ENCODE results near the gene ANKS3.

ANKS3 gene

GRCh38 chr16:4685776-4686496 lies 48.1 kb downstream of the ANKS3 start:
- DNase-seq (ENCODE audit: low spot score), result no peak

GRCh38 chr16:4685292-4685691 lies 48.8 kb downstream of the ANKS3 start:
- no peak for DNase-seq (ENCODE audit: low spot score)

DNA sequence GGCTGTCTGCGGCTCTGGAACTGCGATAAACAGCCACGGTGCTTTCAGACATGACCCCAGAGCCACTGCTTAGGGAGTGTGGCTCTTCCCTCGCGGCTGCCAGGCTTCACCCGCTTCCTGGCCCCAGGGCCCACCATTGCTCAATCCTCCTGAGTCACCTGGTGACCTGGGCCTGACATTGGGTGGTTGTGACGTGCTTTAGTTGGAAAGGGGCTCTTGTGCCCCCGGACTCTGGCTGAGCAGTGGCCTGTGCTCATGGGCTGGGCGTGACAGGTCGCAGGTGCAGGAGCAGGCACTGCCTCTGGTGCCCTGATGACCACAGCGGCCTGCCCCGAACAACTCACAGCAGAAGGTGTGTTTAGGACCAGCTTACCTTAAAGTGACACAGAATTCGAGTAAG lies 49.3 kb downstream of the ANKS3 start:
- DNase-seq (ENCODE audit: low spot score), result no peak

GRCh38 chr16:4684058-4684715 lies 49.9 kb downstream of the ANKS3 start:
- DNase-seq (ENCODE audit: low spot score), result no peak

GRCh38 chr16:4683255-4684057 lies 50.6 kb downstream of the ANKS3 start:
- no peak for DNase-seq (ENCODE audit: low spot score)

DNA sequence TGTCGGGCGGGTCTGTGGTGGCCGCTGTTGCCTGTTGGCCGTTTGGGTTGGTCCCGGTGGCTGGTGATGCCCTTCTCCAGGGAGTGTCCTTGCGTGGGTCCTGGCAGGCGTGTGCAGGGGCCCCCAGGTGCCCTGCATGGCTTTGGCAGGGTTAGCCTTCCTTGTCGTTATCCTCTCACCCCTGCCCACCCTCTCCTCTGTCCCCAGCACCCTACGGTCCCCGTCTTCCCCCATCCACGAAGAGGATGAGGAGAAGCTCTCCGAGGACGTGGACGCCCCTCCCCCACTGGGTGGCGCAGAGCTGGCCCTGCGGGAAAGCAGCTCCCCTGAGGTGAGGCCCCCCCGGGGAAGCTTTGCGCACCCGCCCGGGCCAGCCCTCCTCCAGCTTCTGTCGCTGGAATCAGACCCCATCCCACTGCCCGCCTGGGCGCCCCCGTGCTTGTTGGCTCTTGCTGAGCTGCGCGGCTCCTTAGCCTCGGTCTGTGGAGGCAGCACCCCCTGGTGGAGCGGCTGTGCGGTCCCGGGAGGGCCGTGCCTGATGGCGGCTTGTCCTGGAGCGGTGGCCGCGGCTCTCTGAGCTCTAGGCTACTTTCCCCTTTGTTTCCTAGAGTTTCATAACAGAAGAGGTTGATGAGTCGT lies 51.3 kb downstream of the ANKS3 start:
- DNase-seq (ENCODE audit: low spot score), result no peak

GRCh38 chr16:4682084-4682591 lies 51.9 kb downstream of the ANKS3 start:
- DNase-seq (ENCODE audit: low spot score), result no peak

GRCh38 chr16:4681471-4682083 lies 52.5 kb downstream of the ANKS3 start:
- DNase-seq (ENCODE audit: low spot score), result no peak

DNA sequence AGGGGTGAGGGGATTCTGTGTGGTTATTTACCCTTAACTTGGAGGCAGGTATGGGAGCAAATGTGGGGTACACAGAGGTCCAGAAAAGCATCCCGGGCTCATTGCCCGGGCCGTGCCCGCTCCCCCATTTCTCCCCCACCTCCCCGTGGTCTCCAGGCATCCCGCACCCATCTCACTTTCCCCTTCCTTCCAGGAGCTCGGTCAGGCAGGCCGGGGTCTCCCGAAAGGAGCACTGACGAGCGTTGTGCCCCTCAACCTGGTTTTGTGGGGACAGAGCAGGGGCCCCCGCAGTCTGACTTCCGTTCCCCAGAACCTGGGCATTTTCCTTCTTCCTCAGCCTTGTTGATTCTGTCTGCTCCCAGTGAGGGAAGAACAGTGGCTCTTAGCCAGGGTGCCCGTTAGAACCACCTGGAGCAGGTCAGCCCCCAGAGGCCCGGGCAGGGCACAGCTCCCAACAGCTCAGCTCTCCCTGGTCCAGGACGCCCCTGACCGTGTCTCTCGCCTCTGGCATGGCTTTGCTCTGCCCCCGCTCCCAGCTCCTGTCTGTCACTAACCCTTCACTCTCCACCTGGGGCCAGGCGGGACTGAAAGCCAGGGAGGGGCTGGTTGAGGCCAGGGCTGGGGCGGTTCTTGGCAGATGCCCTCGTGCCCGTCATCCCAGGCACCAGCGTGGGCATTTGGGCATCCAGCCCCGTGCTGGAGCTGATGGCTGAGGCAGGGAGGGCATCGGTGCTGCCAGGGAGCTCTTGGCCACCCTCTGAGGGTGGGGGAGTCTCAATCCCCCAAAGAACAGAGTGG lies 53.2 kb downstream of the ANKS3 start:
- no peak for DNase-seq (ENCODE audit: low spot score)

DNA sequence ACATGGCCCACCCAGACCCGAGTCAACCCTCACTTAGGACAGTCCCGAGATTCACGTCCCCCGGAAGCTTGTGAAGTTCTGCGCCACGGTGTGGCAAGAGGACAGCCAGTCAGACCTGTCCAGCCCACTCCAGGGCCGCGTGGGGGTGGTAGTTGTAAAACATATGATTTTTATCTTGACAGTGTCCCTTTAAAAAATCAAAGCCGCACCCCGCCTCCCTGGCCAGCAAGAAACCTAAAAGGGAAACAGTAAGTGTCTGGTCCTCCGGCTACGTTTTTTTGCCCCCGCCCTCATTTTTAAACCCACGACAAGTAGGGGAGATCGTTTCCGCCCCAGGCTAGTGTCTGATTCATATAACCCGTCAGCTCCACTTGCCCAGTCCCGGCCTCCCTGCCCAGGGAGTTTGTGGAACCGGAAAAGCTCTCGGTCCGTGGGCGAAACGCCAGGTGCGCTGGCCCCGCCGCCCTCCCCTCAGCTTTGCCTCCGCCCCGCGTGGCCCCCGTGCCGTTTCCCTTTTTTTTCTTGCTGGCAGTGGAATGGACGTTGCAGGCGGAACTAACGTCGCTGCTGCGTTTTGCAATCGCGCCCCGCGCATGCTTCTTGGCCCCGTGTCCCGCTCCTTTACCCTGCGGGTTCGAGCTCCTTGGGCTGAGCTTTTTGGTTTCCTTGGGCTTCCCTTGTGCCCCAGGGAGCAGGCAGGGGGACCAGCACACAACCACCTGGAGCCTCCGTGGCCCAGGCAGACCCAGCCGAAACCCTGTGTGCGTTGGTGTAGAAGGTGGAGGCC lies 54.0 kb downstream of the ANKS3 start:
- no peak for DNase-seq (ENCODE audit: low spot score)

GRCh38 chr16:4679156-4679849 lies 54.8 kb downstream of the ANKS3 start:
- no peak for DNase-seq (ENCODE audit: low spot score)

- no peak for DNase-seq (ENCODE audit: low spot score)
Measured at GRCh38 chr16:4678596-4678995, 55.5 kb downstream of the ANKS3 start.

GRCh38 chr16:4677994-4678393 lies 56.1 kb downstream of the ANKS3 start:
- DNase-seq (ENCODE audit: low spot score), result no peak

- DNase-seq (ENCODE audit: low spot score), result no peak
Measured at GRCh38 chr16:4677390-4677789, 56.7 kb downstream of the ANKS3 start.

DNA sequence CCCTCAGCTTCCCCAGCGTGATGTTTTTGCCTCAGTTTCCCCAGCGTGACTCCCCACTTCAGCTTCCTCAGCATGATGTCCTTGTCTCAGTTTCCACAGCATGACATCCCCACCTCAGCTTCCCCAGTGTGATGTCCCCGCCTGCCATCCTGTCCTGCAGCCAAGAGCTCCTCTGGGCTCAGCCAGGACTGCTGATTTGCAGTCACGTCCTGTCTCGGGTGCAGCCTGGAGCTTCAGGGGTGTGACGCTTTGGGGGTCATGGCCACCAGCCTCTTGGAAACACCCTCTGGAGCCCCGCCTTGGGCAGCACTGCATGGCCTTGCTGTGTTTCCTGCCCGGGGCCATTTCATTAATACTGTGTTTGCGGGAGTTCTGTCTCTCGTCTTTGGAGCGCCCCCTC lies 57.2 kb downstream of the ANKS3 start:
- DNase-seq (ENCODE audit: low spot score), result no peak

DNA sequence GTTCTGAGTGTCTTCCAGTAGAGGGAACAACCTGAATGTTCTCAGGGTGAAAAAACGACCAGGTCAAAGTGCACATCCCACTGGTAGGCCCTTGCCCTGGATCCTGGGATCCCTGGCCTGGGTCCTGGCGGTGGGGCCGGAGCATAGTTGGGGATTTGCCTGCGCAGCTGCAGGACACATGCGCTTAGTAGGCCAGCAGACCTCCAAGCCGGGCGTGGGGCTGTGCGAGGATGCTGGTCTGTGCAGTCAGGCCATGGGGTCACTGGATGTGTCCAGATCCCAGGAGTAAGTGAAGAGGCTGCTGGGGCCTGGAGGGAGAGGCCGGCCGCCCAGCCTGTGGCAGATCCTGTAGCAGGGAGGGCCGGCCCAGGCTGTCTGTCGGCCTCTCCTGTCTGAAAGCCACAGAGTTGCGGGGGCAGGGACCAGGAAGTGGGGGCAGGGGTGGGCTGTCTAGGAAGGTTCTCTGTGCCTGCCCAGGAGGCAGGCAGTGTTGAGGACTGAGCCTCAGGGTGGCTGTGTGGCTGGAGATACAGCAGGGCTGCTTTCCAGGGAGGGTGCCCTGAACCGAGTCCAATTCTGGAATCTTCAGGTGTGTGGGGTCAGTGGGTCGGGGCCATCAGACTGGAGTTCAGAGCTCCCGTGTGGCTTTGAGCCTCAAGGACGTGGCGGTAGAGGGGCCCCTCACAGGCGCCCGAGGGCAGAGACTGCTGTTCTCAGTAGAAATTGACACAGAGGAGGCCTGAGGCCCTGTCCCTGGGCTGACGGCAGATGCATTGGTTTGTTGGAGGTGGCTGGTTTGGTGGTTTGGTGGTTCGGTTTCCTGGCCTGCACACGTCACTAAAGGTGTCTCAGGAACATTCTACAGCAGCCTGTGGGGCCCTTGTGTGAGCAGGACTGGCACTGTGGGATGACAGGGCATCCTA lies 57.9 kb downstream of the ANKS3 start:
- DNase-seq (ENCODE audit: low spot score), result peak; percentile 77

- DNase-seq (ENCODE audit: low spot score), result no peak
Measured at GRCh38 chr16:4674926-4675530, 59.0 kb downstream of the ANKS3 start.
